Stomach (tissue), 4 donors: ENCODE measurements around the gene ESR1.

ENCODE experiments used
- EP300 ChIP-seq: sonication (generic); formaldehyde crosslinking; IDR thresholded peaks from one replicate; pipeline ENCODE4 v1.6.1; 2017; ENCODE audit warnings: antibody characterized with exemption
- POLR2A ChIP-seq, 4 donors: fragments of 450-650 bp; IDR thresholded peaks; one replicate each; pipeline ENCODE4 v1.6.1; 2016; ENCODE audit warnings: antibody characterized with exemption in 4 of 4, control low read depth in 2 of 4, mild to moderate bottlenecking in 1 of 4, moderate library complexity in 1 of 4
- TF ChIP-seq, protein P1 (sequence below), 7 experiments: fragments of 450-650 bp in 4 of 7; fragments of 200-600 bp in 3 of 7; sonication (generic) in 3 of 7; IDR thresholded peaks; one replicate each; pipeline ENCODE4 v1.5.1; 2016 to 2019; ENCODE audit warnings: antibody characterized with exemption in 7 of 7, control low read depth in 2 of 7, mild to moderate bottlenecking in 1 of 7

DNA sequence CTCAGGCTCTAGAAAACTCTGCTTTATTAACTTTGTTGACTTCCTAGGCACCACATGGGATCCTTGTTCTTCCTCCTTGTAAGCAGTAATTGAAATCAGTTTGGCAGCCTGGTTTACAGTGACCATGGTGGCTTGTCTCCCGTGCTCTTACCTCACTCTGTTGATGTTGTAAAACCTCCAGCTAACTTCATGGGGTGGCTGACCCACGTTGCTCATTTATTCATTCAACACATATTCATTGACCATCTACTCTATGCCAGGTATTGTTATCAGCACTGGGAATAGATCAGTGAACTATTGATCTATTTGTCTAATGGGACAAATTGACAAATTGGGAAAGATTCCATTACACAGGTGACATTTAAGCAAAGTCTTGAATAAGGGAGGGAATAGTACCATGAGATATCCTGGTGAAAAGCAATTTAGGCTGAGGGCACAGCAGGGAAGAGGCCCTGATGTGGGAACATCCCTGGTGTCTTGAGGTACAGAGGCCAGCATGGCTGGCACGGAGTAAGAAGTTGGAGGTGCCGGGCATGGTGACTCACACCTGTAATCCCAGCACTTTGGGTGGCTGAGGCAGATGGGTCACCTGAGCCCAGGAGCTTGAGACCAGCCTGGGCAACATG is 19.1 kb downstream of the ESR1 start:
- TF ChIP-seq, protein P1, sequence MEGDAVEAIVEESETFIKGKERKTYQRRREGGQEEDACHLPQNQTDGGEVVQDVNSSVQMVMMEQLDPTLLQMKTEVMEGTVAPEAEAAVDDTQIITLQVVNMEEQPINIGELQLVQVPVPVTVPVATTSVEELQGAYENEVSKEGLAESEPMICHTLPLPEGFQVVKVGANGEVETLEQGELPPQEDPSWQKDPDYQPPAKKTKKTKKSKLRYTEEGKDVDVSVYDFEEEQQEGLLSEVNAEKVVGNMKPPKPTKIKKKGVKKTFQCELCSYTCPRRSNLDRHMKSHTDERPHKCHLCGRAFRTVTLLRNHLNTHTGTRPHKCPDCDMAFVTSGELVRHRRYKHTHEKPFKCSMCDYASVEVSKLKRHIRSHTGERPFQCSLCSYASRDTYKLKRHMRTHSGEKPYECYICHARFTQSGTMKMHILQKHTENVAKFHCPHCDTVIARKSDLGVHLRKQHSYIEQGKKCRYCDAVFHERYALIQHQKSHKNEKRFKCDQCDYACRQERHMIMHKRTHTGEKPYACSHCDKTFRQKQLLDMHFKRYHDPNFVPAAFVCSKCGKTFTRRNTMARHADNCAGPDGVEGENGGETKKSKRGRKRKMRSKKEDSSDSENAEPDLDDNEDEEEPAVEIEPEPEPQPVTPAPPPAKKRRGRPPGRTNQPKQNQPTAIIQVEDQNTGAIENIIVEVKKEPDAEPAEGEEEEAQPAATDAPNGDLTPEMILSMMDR (IDR thresholded peaks at IDR 0.05) = no peak
- no peak for TF ChIP-seq POLR2A (IDR thresholded peaks at IDR 0.05)
- TF ChIP-seq EP300 = no peak
